Progenitor cell of endocrine pancreas (in vitro differentiated cells): ENCODE measurements around the gene AP4M1. TPM values are rescaled to one million over a fixed set of nuclear protein-coding genes. Genes with fewer than 3 reads are reported as not detected.

Source experiments
- DNase-seq: peaks from one replicate; pipeline ENCODE4 v3.0.0; 2021; ENCODE audit warnings: low spot score; ENCODE audit not compliant: unreplicated experiment
- H3K27ac Mint-ChIP-seq: 2 replicates; pipeline ENCODE4 v1.8.0; 2021; ENCODE audit warnings: mild to moderate bottlenecking, moderate library complexity, mixed read lengths
- H3K27me3 Mint-ChIP-seq: 2 replicates; pipeline ENCODE4 v1.8.0; 2021; ENCODE audit warnings: mixed read lengths
- H3K36me3 Mint-ChIP-seq: 2 replicates; pipeline ENCODE4 v1.8.0; 2022; ENCODE audit warnings: mixed read lengths; ENCODE audit not compliant: insufficient read depth
- H3K4me1 Mint-ChIP-seq: 2 replicates; pipeline ENCODE4 v1.8.0; 2021; ENCODE audit warnings: low read depth, mixed read lengths
- H3K4me3 Mint-ChIP-seq: 2 replicates; pipeline ENCODE4 v1.8.0; 2021; ENCODE audit warnings: low read depth, mild to moderate bottlenecking, moderate library complexity, mixed read lengths
- H3K9me3 Mint-ChIP-seq: 2 replicates; pipeline ENCODE4 v1.8.0; 2021; ENCODE audit warnings: low read depth, mixed read lengths
- CTCF ChIP-seq: fragments of 200-600 bp; sonication (generic); IDR thresholded peaks from one replicate; pipeline ENCODE4 v1.5.0; 2021; ENCODE audit warnings: antibody characterized with exemption, mild to moderate bottlenecking; ENCODE audit not compliant: unreplicated experiment
- long read RNA-seq: library from polyadenylated mRNA; unstranded; transcript quantifications from one replicate; pipeline ENCODE4 v2.0.0, GENCODE V29; 2020
- total RNA-seq: library from RNA; stranded (reverse); gene quantifications from 2 replicates; pipeline ENCODE4 v1.2.1, GENCODE V29; 2021

The AP4M1 gene
- 34.0 and 36.0 TPM in 2 replicates for total RNA-seq
- long read RNA-seq, transcript AP4M1-201 (15 exons, 1,817 nt) = major isoform, 59 of 95 reads
- long read RNA-seq, partial matches to known transcripts = 2 of 95 reads
- long read RNA-seq, other reads (novel, unspliced or antisense) = 28 of 95 reads

- H3K9me3 Mint-ChIP-seq = no peaks in the 10 kb centered on the region
- peak; percentile 96 for DNase-seq
- H3K27me3 Mint-ChIP-seq = no peaks in the 10 kb centered on the region
- peaks cover 34% of the 10 kb centered on the region for H3K36me3 Mint-ChIP-seq
- H3K27ac Mint-ChIP-seq = peak within 1 kb of the TSS; percentile 97
- H3K4me3 Mint-ChIP-seq = peak within 1 kb of the TSS; percentile 93
- TF ChIP-seq CTCF = no peak
- H3K4me1 Mint-ChIP-seq = peaks cover 28% of the 10 kb centered on the region
Measured at GRCh38 chr7:100101016-100101862, at the start of gene AP4M1, which contains the start of gene MCM7. AP4M1 (plus strand) TSS chr7:100101643; CDS start chr7:100101715, 72 bp downstream. MCM7 (minus strand) TSS chr7:100101397; CDS start chr7:100101294, 103 bp downstream.

- no peak overlapping the region for H3K27ac Mint-ChIP-seq
- H3K27me3 Mint-ChIP-seq = no peaks in the 10 kb centered on the region
- peaks cover 14% of the 10 kb centered on the region for H3K4me1 Mint-ChIP-seq
- H3K4me3 Mint-ChIP-seq = no peak overlapping the region
- H3K36me3 Mint-ChIP-seq = peaks cover 6% of the 10 kb centered on the region
- peak; percentile 49 for TF ChIP-seq CTCF
- DNase-seq = no peak
- no peaks in the 10 kb centered on the region for H3K9me3 Mint-ChIP-seq
Measured at GRCh38 chr7:100053215-100053614, 48.2 kb upstream of the AP4M1 start.

- peaks cover 1% of the 10 kb centered on the region for H3K4me1 Mint-ChIP-seq
- H3K36me3 Mint-ChIP-seq = peaks cover 24% of the 10 kb centered on the region
- no peak overlapping the region for H3K27ac Mint-ChIP-seq
Measured at GRCh38 chr7:100057006-100057405, 44.4 kb upstream of the AP4M1 start.

GRCh38 chr7:100059251-100059739 is 42.1 kb upstream of the AP4M1 start:
- Mint-ChIP-seq H3K36me3 (peaks cover 37% of the 10 kb centered on the region), H3K27me3 (no peaks in the 10 kb centered on the region), H3K4me3 (no peak overlapping the region)

More at GRCh38 chr7:100057006-100057405, 44.4 kb upstream of the AP4M1 start:
- Mint-ChIP-seq H3K9me3 (no peaks in the 10 kb centered on the region), H3K27me3 (no peaks in the 10 kb centered on the region), H3K4me3 (no peak overlapping the region)
- TF ChIP-seq CTCF = no peak
- no peak for DNase-seq

More at GRCh38 chr7:100059251-100059739, 42.1 kb upstream of the AP4M1 start:
- no peak for DNase-seq
- Mint-ChIP-seq H3K4me1 (no peaks in the 10 kb centered on the region), H3K9me3 (peaks cover 6% of the 10 kb centered on the region), H3K27ac (no peak overlapping the region)
- no peak for TF ChIP-seq CTCF
